Liver (tissue), 3 donors: Measurements from ENCODE around the gene TWNK.

Experiments
- EGR1 ChIP-seq, 2 donors: IDR thresholded peaks; 2 replicates each; pipeline ENCODE4 v1.6.1; 2016 to 2018; ENCODE audit warnings: antibody characterized with exemption in 2 of 2, low read depth in 2 of 2
- JUND ChIP-seq, 2 donors: IDR thresholded peaks; 2 replicates each; pipeline ENCODE4 v1.6.1; 2016; ENCODE audit warnings: antibody characterized with exemption in 2 of 2
- RAD21 ChIP-seq, 2 donors: IDR thresholded peaks; 2 replicates each; pipeline ENCODE4 v1.6.1; 2016; ENCODE audit warnings: antibody characterized with exemption in 2 of 2, mild to moderate bottlenecking in 2 of 2
- SP1 ChIP-seq: IDR thresholded peaks from 2 replicates; pipeline ENCODE4 v1.6.1; 2018; ENCODE audit warnings: antibody characterized with exemption, mild to moderate bottlenecking
- TAF1 ChIP-seq: conservative IDR thresholded peaks from 2 replicates; pipeline ENCODE4 v1.6.1; 2016; ENCODE audit warnings: antibody characterized with exemption, mild to moderate bottlenecking
- TF ChIP-seq, protein P1 (sequence below): fragments of 150-350 bp; IDR thresholded peaks from 2 replicates; pipeline ENCODE4 v1.5.1; 2017; ENCODE audit warnings: improper control_type of control experiment, low read depth, low read length; ENCODE audit not compliant: missing input control
- donor health status: healthy.
- donor health status: healthy.

GRCh38 chr10:100948916-100949315, 38.4 kb upstream of the TWNK start:
- TF ChIP-seq TAF1: no peak
- no peak for TF ChIP-seq JUND (IDR thresholded peaks at IDR 0.05)
- TF ChIP-seq, protein P1, sequence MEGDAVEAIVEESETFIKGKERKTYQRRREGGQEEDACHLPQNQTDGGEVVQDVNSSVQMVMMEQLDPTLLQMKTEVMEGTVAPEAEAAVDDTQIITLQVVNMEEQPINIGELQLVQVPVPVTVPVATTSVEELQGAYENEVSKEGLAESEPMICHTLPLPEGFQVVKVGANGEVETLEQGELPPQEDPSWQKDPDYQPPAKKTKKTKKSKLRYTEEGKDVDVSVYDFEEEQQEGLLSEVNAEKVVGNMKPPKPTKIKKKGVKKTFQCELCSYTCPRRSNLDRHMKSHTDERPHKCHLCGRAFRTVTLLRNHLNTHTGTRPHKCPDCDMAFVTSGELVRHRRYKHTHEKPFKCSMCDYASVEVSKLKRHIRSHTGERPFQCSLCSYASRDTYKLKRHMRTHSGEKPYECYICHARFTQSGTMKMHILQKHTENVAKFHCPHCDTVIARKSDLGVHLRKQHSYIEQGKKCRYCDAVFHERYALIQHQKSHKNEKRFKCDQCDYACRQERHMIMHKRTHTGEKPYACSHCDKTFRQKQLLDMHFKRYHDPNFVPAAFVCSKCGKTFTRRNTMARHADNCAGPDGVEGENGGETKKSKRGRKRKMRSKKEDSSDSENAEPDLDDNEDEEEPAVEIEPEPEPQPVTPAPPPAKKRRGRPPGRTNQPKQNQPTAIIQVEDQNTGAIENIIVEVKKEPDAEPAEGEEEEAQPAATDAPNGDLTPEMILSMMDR: no peak
- TF ChIP-seq EGR1 (IDR thresholded peaks at IDR 0.05; ENCODE audit: low read depth in 2 of 2): no peak
- TF ChIP-seq SP1: no peak
- no peak for TF ChIP-seq RAD21 (IDR thresholded peaks at IDR 0.05)
